Measurements from ENCODE around the gene NISCH. TPM values are rescaled to one million over a fixed set of nuclear protein-coding genes. Genes with fewer than 3 reads are reported as not detected.

The NISCH gene
- total RNA-seq, 1 donor: 75.8 TPM

DNA sequence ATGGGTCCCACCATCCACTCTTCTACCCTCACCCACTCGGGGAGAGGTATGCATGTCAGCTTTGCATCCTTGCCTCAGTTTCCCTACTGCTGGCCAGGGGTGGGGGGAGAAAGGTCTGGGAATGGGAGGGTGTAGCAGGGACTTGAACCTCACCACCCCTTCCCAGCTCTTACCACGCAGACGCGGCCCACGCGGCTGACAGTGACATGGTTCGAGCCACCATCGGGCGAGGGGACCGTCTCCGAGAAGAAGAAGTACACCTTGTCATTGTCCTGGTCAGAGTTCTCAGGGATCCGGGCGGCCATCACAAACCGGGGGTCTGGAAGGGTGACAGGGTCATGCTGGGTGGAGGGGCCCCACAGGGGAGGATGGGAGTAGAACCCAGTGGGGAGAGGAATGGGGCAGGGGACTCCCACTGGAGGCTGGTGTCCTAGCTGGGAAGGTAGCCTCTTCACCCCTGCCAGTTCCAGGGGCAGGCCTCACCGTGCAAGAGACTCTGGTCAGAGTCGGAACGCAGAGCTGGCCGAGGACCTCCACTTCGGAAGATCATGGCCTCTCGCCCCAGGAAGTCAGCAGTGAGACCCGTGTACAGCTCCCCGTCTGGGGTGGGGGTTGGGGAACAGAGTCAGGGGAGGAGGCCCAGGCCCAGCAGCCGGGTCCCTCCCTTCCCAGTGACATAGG, 14.2 kb upstream of the NISCH start:
- Histone ChIP-seq H3K9me3 (ENCODE audit: low read depth, low read length) (no peaks in the 10 kb centered on the region), H3K4me1 (ENCODE audit: insufficient read depth, low read length) (peaks cover 14% of the 10 kb centered on the region), H3K4me3 (ENCODE audit: low read length) (no peak overlapping the region), H3K27me3 (ENCODE audit: insufficient read depth, low read length) (no peaks in the 10 kb centered on the region)

DNA sequence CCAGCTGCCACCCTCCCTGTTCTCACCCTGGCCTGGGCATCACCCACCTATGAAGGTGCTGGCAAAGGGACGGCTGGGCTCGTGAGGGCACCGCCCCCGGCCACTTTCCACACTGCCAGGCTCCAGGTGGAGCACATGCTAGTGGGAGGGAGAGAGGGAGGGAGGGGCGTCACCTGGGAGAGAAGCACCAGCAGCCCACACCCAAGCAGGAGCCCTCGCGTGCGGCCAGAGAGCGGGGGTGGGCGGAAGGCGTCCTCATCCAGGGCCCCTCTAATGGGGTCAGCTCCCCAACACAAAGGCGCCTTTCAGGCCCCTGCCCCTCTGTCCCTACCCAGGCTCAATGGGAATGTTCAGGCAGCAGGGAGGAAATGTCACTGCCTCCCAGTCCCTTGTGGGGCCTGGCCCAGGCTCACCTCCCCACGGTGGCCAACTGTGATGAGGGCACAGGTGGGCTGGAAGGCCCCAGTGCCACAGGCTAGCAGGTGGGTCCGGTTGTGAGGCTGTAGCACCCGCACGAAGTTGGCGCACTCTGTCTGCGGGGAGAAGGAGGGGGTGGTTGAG, 13.6 kb upstream of the NISCH start:
- Histone ChIP-seq H3K4me3 (ENCODE audit: low read length) (no peak overlapping the region), H3K4me1 (ENCODE audit: insufficient read depth, low read length) (peaks cover 8% of the 10 kb centered on the region), H3K9me3 (ENCODE audit: low read depth, low read length) (no peaks in the 10 kb centered on the region), H3K27me3 (ENCODE audit: insufficient read depth, low read length) (no peaks in the 10 kb centered on the region)

DNA sequence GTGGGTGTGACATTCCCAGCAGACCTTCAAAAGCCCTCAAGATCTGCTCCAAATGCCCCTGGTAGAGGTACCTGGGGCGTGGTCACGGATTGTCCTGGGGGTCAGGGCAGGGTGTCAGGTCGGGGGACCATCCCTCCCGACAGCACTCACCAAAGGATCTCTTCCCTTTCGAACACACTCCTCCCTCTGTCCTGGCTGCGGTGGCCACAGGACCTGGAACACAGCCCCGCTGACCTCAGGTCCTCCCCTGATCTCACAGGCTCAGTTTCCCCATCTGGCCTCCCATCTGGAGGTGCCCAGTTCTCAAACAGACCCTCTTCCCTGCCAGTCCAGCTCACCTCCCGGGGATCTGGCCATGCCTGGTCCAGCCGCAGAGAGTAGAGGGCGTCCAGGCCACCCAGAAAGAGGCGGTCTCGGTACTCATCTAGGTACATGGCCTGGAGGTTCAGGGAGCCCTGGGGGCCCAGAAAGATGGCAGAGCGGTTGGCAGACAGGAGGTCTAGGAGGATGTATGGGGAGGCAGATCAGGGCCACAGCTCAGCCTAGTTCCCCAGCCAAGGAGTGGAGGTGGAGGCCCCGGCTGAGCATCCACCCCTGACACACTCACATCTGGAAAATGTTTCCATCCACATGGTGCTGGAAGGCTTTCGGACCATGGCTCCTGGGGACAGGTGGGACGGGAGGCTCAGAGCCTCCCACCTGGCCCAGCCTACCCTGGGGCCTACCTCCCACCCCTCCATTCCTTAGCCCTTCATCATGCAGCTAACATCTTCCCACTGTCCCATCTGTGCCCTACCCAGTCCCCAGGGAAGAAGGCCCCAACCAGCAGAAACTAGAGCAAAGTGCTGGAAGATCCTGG, 12.8 kb upstream of the NISCH start:
- peaks cover 4% of the 10 kb centered on the region for H3K4me1 ChIP-seq (ENCODE audit: insufficient read depth, low read length)
- no peaks in the 10 kb centered on the region for H3K27me3 ChIP-seq (ENCODE audit: insufficient read depth, low read length)
- no peak overlapping the region for H3K4me3 ChIP-seq (ENCODE audit: low read length)
- H3K9me3 ChIP-seq (ENCODE audit: low read depth, low read length): no peaks in the 10 kb centered on the region

GRCh38 chr3:52443268-52443610, 12.2 kb upstream of the NISCH start:
- H3K4me1 ChIP-seq (ENCODE audit: insufficient read depth, low read length): peaks cover 4% of the 10 kb centered on the region
- H3K9me3 ChIP-seq (ENCODE audit: low read depth, low read length): no peaks in the 10 kb centered on the region
- H3K4me3 ChIP-seq (ENCODE audit: low read length): no peak overlapping the region
- no peaks in the 10 kb centered on the region for H3K27me3 ChIP-seq (ENCODE audit: insufficient read depth, low read length)

GRCh38 chr3:52443791-52444687, 11.4 kb upstream of the NISCH start:
- Histone ChIP-seq H3K4me1 (ENCODE audit: insufficient read depth, low read length) (peaks cover 4% of the 10 kb centered on the region), H3K27me3 (ENCODE audit: insufficient read depth, low read length) (no peaks in the 10 kb centered on the region), H3K4me3 (ENCODE audit: low read length) (no peak overlapping the region), H3K9me3 (ENCODE audit: low read depth, low read length) (no peaks in the 10 kb centered on the region)

- Histone ChIP-seq H3K27me3 (ENCODE audit: insufficient read depth, low read length) (no peaks in the 10 kb centered on the region), H3K9me3 (ENCODE audit: low read depth, low read length) (no peaks in the 10 kb centered on the region), H3K4me3 (ENCODE audit: low read length) (no peak within 1 kb of the TSS), H3K4me1 (ENCODE audit: insufficient read depth, low read length) (peaks cover 4% of the 10 kb centered on the region)
Observed at GRCh38 chr3:52444860-52445793, 10.3 kb upstream of the NISCH start, which contains the start of gene SEMA3G. Gene SEMA3G (minus strand): TSS chr3:52445103. CDS start chr3:52445027, 76 bp downstream.

GRCh38 chr3:52446042-52446441, 9.4 kb upstream of the NISCH start:
- Histone ChIP-seq H3K4me1 (ENCODE audit: insufficient read depth, low read length) (peaks cover 4% of the 10 kb centered on the region), H3K27me3 (ENCODE audit: insufficient read depth, low read length) (no peaks in the 10 kb centered on the region), H3K9me3 (ENCODE audit: low read depth, low read length) (no peaks in the 10 kb centered on the region), H3K4me3 (ENCODE audit: low read length) (no peak overlapping the region)

DNA sequence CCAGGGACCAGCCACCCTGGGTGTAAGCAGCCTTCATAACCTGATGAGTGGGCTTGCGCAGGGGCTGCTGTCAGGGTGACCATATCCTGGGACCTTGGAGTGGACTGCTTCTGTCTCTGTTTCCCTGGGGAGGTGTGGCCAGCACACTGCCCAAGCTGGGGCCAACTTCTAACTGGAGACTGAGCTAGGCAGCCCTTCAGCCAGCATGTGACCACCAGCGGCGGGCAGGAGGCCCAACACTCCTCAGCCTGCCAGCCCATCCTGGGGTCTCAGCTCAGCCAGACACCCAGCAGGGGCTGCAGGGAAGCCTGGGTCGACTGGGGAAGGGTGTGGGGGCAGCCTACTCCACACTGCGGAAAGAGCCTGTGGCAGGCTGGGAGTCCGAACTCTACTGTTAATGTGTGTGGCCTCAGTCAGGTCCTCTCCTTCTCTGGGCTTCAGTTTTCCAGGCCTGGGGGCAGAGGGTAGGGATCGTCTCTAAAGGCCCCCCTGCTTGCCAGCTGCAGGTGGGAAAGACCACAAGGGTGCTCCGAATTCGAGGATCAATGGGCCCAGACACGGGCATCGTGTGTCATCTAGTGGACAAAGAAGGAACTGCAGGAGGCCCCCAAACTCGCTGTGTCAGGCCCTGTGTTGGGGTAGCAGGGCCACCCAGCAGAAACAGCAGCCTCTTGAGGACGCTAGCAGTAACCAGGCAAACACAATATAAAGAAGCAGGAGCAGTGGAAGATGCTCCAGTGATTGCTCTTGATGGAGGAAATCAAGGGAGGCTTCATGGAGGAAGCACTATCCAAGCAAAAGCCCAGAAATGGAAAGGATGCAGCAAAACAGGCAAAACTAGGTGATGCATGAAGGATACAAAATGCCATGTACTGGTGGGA, 8.5 kb upstream of the NISCH start:
- H3K4me1 ChIP-seq (ENCODE audit: insufficient read depth, low read length): peaks cover 4% of the 10 kb centered on the region
- H3K4me3 ChIP-seq (ENCODE audit: low read length): no peak overlapping the region
- H3K27me3 ChIP-seq (ENCODE audit: insufficient read depth, low read length): no peaks in the 10 kb centered on the region
- H3K9me3 ChIP-seq (ENCODE audit: low read depth, low read length): no peaks in the 10 kb centered on the region

DNA sequence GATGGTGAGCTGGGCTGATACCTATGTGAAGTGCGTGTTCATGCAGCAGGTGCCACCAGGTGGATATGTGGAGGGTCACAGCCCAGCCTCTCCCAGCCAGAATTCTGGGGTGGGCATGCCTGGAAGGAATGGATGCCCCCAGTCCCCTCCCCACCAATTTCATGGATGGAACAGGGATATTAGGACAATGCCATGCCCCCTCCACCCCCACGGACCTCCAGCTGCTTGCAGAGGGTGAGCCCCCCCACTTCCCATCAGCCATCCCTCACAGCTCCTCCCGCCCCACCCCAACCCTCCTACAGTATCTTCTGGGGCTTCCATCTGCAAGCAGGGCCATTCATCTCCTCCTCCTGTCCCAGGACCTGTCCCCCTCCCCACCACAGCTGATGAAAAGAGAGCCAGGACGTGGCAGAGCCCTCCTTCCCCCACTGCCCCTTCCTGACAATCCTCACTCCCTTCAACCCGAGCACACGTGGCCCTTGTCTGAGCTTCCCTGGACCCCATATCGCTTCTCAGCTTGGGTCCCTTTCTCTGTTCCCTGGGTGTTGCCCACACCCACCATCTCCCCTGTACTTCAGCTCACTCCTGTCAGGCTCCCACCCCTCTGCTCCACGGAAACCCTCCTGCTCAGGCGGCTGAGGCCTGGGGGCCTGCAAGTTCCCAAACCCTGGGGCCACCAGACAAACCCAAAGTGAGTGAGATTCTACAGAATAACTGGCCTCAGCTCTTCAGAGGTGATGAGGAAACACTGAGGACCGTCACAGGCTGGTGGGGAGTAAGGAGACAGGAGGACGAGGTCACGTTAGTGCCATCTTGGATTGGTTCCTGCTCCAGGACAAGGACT, 7.7 kb upstream of the NISCH start:
- Histone ChIP-seq H3K4me3 (ENCODE audit: low read length) (no peak overlapping the region), H3K27me3 (ENCODE audit: insufficient read depth, low read length) (no peaks in the 10 kb centered on the region), H3K4me1 (ENCODE audit: insufficient read depth, low read length) (peaks cover 4% of the 10 kb centered on the region), H3K9me3 (ENCODE audit: low read depth, low read length) (no peaks in the 10 kb centered on the region)

DNA sequence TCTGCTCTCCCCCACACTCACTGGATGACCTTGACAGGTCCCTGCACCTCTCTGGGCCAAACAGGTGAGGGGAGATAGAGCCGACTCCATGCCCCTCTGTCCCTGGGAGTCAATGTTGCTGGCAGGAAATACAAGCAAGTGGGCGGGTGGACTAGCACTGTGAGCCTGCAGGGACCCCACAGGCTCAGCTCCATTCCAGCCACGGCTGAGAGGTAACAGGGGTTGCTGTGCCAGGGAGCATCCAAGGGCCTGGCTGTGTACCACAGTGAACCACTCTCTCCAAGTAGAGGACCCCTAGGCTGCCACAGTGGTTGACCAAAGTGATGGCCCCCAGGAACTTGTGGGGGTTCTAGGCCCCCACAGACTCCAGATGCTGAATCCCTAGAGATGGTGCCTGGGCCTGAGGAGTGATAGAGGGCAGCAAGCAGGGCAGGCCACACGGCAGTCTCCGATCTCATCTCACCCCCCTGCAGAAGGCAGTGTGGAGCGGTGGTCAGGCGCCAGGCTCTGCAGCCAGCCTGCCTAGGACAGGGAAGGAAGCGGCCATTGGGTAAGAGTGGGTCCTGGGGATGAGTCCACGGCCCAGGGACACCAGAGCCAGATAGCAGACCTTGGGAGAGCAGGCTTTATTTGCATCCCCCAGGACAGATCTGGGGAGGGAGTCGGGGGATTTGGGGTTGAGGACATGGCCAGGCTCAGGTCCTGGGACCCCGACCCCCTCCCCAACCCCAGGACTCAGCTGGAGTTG, 4.7 kb upstream of the NISCH start:
- H3K4me3 ChIP-seq (ENCODE audit: low read length): no peak overlapping the region
- no peaks in the 10 kb centered on the region for H3K9me3 ChIP-seq (ENCODE audit: low read depth, low read length)

GRCh38 chr3:52451237-52452083, 3.9 kb upstream of the NISCH start:
- H3K27me3 ChIP-seq (ENCODE audit: insufficient read depth, low read length): no peaks in the 10 kb centered on the region
- H3K9me3 ChIP-seq (ENCODE audit: low read depth, low read length): no peaks in the 10 kb centered on the region
- H3K4me1 ChIP-seq (ENCODE audit: insufficient read depth, low read length): peaks cover 18% of the 10 kb centered on the region
- H3K4me3 ChIP-seq (ENCODE audit: low read length): no peak overlapping the region

More for the DNA sequence above, 4.7 kb upstream of the NISCH start:
- H3K27me3 ChIP-seq (ENCODE audit: insufficient read depth, low read length): no peaks in the 10 kb centered on the region
- peaks cover 12% of the 10 kb centered on the region for H3K4me1 ChIP-seq (ENCODE audit: insufficient read depth, low read length)

All from mononuclear cell (primary cell).